ENCODE results near the gene CEP131. TPM values are rescaled to one million over a fixed set of nuclear protein-coding genes. Genes with fewer than 3 reads are reported as not detected.

CEP131 gene
- total and polyA plus RNA-seq, 5 experiments from 2014 or later = 1.1 to 12.0 (median 4.4) TPM

DNA sequence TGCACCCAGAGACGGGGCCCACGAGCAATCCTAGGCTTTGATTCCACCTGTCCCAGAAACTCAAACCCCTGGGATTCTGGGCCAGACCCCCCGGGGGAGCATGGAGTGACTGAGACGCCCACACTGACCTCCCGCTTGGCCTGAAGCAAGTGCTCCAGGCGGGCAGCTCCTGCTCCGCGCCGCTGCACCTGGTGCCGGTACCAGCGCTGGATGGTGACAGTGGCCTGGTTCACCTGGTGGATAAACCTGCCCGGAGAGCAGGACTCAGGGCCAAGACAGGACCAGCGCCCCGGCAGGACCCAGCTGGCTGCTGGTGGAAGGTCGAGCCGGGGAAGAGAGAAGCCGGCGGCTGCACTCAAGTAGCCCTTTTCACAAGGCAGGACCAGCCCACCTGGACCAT, 22.6 kb downstream of the CEP131 start:
- Mint-ChIP-seq H3K27ac (no peak overlapping the region), H3K4me1 (no peaks in the 10 kb centered on the region), H3K36me3 (peaks cover 0 to 2% (median 0%) of the 10 kb centered on the region in 3 donors), H3K4me3 (no peak overlapping the region), H3K9me3 (no peaks in the 10 kb centered on the region), H3K27me3 (no peaks in the 10 kb centered on the region)
- DNase-seq = no peak
- POLR2A ChIA-PET = no interaction called here
- ATAC-seq = no peak

DNA sequence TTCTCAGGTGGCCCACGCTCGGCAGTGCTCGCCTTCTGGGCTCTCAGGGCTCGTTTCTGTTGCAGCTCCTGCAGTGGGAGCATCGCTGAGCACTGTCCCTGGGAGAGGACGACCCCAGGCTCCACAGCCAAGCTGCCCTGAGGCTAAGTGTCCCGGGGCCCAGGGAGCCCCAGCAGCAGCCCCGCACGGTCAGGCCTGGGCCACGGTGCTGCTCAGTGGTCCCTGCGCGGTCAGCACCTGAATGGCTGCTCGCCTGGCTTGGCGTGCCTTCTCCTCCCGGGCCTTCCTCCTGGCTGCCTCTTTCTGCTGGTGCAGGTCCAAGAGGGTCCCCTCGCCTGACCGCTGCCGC, 23.3 kb downstream of the CEP131 start:
- POLR2A ChIA-PET = no interaction called here
- ATAC-seq (no peak), DNase-seq (no peak)
- no peak overlapping the region for H3K4me3 Mint-ChIP-seq
- H3K27ac Mint-ChIP-seq = no peak overlapping the region
- no peaks in the 10 kb centered on the region for H3K9me3 Mint-ChIP-seq
- peaks cover 0 to 1% (median 0%) of the 10 kb centered on the region in 3 donors for H3K36me3 Mint-ChIP-seq
- H3K27me3 Mint-ChIP-seq = no peaks in the 10 kb centered on the region
- no peaks in the 10 kb centered on the region for H3K4me1 Mint-ChIP-seq

DNA sequence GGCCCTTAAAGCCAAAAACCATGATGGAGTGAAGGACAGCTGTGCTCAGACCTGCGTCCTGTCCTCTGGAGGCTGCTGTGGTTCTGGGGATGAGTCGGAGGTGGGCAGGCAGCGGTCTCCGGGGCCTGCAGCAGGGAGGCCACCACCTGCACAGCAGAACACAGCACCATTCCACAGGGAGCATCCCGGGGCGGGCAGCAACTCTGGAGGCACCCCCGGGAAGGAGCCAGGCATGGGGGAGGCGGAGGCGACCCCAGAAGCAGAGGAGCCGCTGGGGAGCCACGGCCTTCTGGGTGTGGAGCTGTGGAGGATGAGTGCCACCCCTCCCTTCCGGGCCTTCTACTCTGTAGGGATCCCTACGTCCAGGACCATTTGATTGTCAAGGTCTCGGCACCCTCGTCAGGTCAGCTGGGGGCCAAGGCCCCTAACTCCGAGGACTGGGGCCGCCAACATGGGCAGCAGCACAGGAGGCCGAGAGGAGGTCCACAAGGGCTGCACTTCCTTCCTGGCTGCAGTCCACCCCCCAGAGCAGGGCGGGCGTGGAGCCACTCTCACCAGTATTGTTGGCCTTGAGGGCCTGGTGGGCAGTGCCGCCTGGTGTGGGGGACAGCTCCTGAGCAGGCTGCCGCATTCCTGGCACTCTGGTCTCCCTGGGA, 23.8 kb downstream of the CEP131 start:
- H3K36me3 Mint-ChIP-seq = peaks cover 0 to 3% (median 0%) of the 10 kb centered on the region in 3 donors
- H3K9me3 Mint-ChIP-seq = no peaks in the 10 kb centered on the region
- H3K4me1 Mint-ChIP-seq = no peaks in the 10 kb centered on the region
- DNase-seq (no peak), ATAC-seq (no peak)
- POLR2A ChIA-PET = no interaction called here
- H3K27ac Mint-ChIP-seq = no peak overlapping the region
- H3K4me3 Mint-ChIP-seq = no peak overlapping the region
- no peaks in the 10 kb centered on the region for H3K27me3 Mint-ChIP-seq

DNA sequence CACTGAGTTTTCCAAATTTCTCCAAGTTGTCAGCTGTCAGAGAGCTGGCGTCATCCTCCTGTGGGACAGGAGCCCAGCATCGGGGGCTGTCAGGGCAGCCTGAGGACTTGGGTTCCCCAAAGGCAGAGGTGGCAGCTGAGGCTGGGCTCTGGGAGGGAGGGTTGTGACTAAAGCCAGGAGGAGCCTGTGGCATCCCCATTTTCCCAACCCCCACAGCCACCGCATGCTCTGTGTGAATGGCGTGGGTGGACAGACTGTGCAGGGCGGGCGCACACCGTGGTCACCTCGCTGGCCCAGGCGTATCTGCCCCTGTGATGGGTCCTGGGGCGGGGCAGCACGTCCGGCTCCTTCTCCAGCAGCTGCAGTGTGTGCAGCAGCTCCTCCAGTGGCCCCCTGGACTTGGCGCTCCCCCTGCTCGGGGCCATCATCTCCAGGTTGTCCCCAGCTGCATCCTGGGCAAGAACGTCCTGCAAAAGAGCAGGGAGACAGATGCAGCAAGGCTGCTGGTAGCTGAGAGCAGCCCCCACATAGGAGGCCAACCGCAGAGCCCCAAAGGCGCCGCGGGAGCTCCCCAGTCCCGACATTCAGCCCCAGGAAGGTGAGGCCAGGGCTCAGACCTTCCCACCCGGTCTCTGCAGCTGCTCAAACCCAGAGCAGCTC, 24.8 kb downstream of the CEP131 start:
- H3K4me1 Mint-ChIP-seq = no peaks in the 10 kb centered on the region
- no peak overlapping the region for H3K27ac Mint-ChIP-seq
- no peaks in the 10 kb centered on the region for H3K27me3 Mint-ChIP-seq
- no peak overlapping the region for H3K4me3 Mint-ChIP-seq
- no peaks in the 10 kb centered on the region for H3K9me3 Mint-ChIP-seq
- DNase-seq (no peak), ATAC-seq (no peak)
- H3K36me3 Mint-ChIP-seq = peaks cover 0 to 3% (median 0%) of the 10 kb centered on the region in 3 donors
- POLR2A ChIA-PET = interaction anchor here (0.5 kb wide), 1 partner anchor 293 kb away, joined by 4 read pairs; no protein-coding TSS in a partner anchor

DNA sequence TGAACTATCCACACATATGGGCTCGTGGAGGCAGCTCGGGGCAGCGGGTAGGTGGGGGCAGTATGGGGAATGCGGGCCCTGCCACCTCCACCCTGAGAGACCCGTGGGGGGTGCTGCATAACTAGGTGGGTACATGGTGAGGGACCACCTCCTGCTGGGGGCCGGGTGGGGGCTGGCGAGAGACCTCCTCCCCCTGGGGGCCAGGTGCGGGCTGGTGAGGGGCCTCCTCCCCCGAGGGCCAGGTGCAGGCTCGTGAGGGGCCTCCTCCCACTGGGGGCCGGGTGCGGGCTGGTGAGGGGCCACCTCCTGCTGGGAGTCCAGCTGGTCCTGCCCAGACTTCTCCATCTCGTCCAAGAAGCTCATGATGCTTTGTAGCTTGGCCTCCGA, 25.4 kb downstream of the CEP131 start:
- H3K9me3 Mint-ChIP-seq = no peaks in the 10 kb centered on the region
- POLR2A ChIA-PET = interaction anchor here (0.5 kb wide), 1 partner anchor 292 kb away, joined by 4 read pairs; no protein-coding TSS in a partner anchor
- H3K4me3 Mint-ChIP-seq = no peak overlapping the region
- H3K36me3 Mint-ChIP-seq = peaks cover 0 to 3% (median 0%) of the 10 kb centered on the region in 3 donors
- H3K27me3 Mint-ChIP-seq = no peaks in the 10 kb centered on the region
- ATAC-seq = no peak
- DNase-seq = no peak
- H3K4me1 Mint-ChIP-seq = no peaks in the 10 kb centered on the region
- no peak overlapping the region for H3K27ac Mint-ChIP-seq

DNA sequence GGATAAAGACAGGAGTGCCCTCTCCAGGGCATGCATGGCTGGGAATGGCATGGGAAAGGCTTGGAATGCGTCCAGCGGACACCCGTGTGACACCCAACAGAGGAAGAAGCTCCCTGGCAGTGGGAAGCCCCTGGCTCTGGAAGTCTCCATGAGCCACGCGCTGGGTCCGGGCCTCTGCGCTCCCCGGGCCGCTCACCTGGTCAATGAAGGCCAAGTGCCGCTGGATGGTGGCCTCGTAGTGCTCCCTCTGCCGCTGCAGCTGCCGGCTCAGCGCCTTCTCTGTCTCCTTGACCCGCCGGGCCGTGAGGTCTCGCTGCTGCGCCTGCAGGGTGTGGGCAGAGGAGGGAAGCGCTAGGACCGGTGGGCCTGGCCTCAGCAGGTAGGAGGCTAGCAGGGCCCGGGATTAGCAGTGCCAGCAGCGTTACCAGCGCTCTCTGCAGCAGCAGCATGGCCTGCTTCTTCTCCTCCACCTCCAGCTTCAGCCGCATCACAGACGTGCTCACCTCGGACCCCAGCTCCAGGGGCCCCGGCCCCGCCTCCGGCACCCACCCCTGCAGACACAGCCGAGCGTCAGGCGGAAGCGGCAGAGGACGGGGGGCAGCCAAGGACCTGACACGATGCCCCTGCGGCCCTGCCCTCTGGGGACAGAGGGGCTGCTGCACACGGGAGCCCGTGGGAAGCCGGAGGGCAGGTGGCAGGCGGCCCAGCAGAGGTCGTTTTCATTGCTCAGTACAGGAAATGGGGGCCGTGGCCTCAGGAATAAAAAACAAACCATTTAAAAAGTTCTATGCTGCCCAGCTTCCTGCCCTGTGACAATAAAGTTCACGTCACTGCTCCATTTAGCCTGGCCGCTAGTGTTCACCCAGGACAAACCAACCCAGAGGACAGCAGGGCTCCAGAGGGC, 26.0 kb downstream of the CEP131 start:
- no peaks in the 10 kb centered on the region for H3K27me3 Mint-ChIP-seq
- H3K9me3 Mint-ChIP-seq = no peaks in the 10 kb centered on the region
- no peak overlapping the region for H3K27ac Mint-ChIP-seq
- no peaks in the 10 kb centered on the region for H3K4me1 Mint-ChIP-seq
- DNase-seq (no peak), ATAC-seq (no peak)
- H3K4me3 Mint-ChIP-seq = no peak overlapping the region
- POLR2A ChIA-PET = no interaction called here
- H3K36me3 Mint-ChIP-seq = peaks cover 0 to 3% (median 0%) of the 10 kb centered on the region in 3 donors

DNA sequence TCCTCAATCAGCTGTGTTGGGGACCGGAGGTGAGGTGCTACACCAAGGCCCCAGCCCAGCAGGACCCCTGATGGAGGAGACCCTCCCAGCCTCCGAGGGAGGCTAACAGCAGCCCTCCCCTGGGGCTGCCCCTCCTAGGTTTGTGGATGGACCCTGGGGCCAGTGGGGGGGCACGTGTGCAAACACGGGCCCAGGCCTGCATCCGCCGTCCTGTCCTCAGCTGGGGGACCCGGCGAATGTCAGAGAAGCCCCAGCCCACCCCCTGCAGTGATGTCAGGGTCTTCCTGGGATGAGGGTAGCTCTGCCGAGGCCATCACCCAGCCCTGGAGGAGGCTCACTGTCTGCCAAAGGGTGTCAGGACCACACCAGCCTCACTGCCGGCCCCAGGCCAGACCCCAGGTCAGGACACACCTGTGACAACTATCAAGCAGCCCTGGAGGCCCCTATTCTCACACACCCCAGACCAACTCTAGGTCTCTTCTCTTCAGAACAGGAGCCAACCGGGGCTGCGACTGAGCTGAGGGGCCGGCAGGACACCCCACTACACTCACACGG, 26.7 kb downstream of the CEP131 start:
- Mint-ChIP-seq H3K27me3 (no peaks in the 10 kb centered on the region), H3K27ac (no peak overlapping the region), H3K36me3 (peaks cover 0 to 3% (median 0%) of the 10 kb centered on the region in 3 donors), H3K4me3 (no peak overlapping the region), H3K9me3 (no peaks in the 10 kb centered on the region), H3K4me1 (no peaks in the 10 kb centered on the region)
- DNase-seq = no peak
- POLR2A ChIA-PET = no interaction called here
- no peak for ATAC-seq

DNA sequence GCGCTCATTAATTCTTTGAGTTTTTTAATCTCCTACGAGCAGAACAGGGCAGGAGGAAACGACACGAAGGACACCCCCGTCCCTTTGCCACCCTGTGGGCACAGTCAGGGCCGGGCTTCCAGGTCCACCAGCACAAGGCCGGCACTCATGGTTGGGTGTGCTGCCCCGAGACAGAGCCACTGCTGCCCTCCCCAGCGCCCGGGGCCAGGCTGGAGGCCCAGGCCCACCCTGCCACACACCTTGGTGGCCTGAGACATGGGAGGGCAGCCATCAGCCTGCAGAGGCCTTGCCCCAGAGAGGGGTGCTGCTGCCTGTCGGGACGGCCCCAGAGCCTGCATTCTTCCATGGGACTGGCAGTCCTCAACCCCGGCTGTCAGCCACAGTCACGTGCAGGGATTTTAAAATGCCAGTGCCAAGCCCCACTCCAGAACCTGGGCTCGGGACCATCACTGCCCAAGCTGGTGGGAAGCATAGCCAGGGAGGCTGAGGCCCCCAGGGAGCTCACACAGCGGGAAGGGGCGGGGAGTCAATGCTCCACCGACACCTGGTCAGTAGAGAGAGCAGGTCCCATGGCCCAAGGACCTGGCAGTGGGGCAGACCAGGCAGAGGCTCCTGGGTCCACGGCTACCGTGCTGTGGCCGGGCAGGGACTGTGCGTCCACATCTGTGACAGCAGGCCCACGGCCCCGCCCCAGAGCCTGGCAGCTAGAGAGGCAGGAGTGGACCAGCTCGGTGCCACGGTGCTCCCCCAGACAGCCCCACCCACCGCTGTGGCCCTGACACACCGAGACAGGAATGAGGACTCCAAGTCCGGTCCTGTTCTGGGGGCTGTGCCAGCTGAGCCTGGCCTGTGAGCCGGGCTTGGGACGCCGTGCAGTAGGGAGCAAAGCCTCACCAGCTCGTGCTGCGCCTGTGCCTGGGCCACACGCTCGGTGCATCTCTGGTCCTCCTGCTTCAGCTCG, 27.5 kb downstream of the CEP131 start:
- H3K36me3 Mint-ChIP-seq = peaks cover 0 to 3% (median 0%) of the 10 kb centered on the region in 3 donors
- no peak overlapping the region for H3K27ac Mint-ChIP-seq
- no peak for ATAC-seq
- no peaks in the 10 kb centered on the region for H3K27me3 Mint-ChIP-seq
- no peaks in the 10 kb centered on the region for H3K4me1 Mint-ChIP-seq
- H3K9me3 Mint-ChIP-seq = no peaks in the 10 kb centered on the region
- DNase-seq = no peak
- POLR2A ChIA-PET = no interaction called here
- no peak overlapping the region for H3K4me3 Mint-ChIP-seq

DNA sequence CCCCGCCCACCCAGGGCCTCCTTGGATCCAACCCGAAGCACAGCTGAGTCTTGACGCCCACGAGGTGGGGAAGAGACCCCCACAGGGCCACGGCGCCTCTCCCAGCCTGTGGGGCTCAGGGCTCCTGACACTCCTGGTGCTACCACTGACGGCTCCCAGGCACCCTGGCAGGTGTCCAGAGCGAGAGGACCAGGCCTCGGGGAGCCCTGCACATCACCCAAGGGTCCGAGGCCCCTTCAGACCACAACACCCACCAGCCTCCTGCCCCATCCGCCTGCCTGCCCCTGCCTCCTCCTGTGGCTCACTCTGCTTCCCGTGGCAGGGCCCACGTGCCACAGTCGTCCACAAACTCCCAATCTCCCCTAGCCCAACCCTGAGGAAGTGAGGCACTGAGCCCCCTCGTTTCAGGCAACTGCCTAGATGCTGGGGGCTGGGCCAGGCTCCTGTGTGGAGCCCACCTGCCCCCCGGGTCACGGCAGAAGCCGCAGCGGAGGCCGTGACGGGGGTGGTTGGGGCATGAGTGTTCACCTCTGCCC, 28.5 kb downstream of the CEP131 start:
- Mint-ChIP-seq H3K27me3 (no peaks in the 10 kb centered on the region), H3K4me1 (no peaks in the 10 kb centered on the region), H3K36me3 (peaks cover 0 to 3% (median 0%) of the 10 kb centered on the region in 3 donors), H3K9me3 (no peaks in the 10 kb centered on the region), H3K4me3 (no peak overlapping the region), H3K27ac (no peak overlapping the region)
- POLR2A ChIA-PET = interaction anchor here (0.6 kb wide), 1 partner anchor 8 kb away, joined by 3 read pairs; no protein-coding TSS in a partner anchor
- no peak for ATAC-seq
- no peak for DNase-seq

DNA sequence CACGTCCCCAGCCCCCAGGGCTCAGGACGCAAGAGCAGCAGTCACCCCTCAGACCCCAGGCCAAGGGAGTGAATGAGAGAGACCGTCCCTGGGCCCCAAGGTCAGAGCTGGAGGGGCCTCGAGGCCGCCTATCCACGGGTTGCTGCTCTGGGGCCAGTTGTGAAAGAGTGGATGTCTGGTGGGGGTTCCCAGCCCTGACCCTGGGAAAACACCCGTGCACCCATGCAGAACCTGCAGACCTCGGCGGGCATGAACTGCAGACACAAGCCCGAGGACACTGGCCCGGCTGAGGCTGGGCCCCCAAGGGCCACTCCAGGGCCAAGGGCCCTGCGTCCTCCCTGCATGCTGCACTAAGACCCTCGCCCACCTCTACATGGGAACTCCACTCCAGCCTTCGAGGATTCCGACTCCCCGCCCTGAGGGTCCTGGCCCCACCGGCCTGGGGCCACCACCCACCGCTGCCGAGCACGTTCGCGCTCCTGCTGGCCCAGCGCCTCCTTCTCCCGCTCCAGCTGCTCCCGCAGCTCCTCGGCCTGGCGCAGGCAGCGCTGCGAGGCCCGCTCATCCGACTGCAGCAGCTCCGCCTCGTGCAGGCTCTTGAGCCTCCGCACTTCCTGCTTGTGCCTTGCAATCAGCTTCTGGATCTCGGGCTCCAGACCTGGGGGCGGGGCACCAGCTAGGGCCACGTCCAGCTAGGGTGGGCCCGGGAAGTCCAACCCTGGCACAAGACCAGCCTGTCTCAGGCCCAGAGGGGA, 29.1 kb downstream of the CEP131 start:
- no peak overlapping the region for H3K27ac Mint-ChIP-seq
- H3K4me1 Mint-ChIP-seq = peaks cover 0 to 2% (median 0%) of the 10 kb centered on the region in 4 donors
- H3K36me3 Mint-ChIP-seq = peaks cover 0 to 3% (median 0%) of the 10 kb centered on the region in 3 donors
- H3K4me3 Mint-ChIP-seq = no peak overlapping the region
- H3K27me3 Mint-ChIP-seq = no peaks in the 10 kb centered on the region
- no peaks in the 10 kb centered on the region for H3K9me3 Mint-ChIP-seq
- DNase-seq (no peak), ATAC-seq (no peak)
- POLR2A ChIA-PET = interaction anchor here (0.6 kb wide), 1 partner anchor 9 kb away, joined by 3 read pairs; no protein-coding TSS in a partner anchor

DNA sequence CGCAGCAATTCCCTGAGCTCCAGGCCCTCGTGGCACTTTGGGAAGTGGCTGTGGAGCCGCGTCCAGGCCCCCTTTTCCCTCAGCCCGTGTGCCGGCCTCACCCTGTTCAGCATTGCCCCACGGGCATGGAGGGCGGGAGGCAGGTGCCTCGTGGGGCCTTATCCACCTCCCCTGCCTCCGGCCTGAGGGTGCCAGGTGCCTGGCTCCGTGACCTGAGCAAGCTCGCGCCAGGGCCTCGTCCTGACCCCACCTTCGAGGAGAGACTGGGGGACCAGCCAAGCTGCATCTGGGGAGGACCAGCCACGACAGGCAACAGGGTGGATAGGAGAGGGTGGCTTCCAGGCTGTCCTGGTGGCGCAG, 29.7 kb downstream of the CEP131 start:
- Mint-ChIP-seq H3K4me3 (no peak overlapping the region), H3K4me1 (peaks cover 0 to 2% (median 0%) of the 10 kb centered on the region in 4 donors), H3K27me3 (no peaks in the 10 kb centered on the region), H3K27ac (no peak overlapping the region), H3K9me3 (no peaks in the 10 kb centered on the region), H3K36me3 (peaks cover 0 to 3% (median 0%) of the 10 kb centered on the region in 3 donors)
- DNase-seq (no peak), ATAC-seq (no peak)
- POLR2A ChIA-PET = no interaction called here
